LNCAP (cell line): Measurements from ENCODE around the gene PMFBP1.

Source experiments
- CTCF ChIP-seq: fragments of 450-650 bp; IDR thresholded peaks from 2 replicates; pipeline ENCODE4 v1.5.1; 2017; ENCODE audit warnings: mild to moderate bottlenecking

The PMFBP1 gene

GRCh38 chr16:72198021-72198711 is 26.2 kb upstream of the PMFBP1 start:
- no peak for TF ChIP-seq CTCF

- no peak for TF ChIP-seq CTCF
These were observed 25.6 kb upstream of the PMFBP1 start for GRCh38 chr16:72197545-72197944.

GRCh38 chr16:72195609-72196008 is 23.7 kb upstream of the PMFBP1 start:
- no peak for TF ChIP-seq CTCF

DNA sequence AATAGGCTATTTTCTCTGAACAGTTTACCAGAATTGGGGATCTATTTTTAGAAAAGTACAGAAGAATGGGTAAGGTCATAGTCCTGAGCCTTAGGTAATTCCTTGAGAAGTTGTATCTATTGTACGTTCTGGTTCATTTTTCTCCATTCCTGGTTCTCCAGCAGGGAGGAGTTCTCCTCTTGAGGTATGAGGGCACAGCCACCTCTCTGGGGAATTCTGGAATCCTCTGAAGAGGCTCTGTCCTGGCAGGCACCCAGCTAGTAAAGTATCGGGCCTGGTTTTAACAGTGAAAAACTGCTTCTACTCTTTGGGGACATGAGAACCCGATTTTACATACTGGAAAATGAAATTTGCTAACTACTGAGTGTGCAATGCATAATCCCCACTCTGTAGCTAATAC is 19.6 kb upstream of the PMFBP1 start:
- no peak for TF ChIP-seq CTCF

GRCh38 chr16:72189865-72190371 is 18.0 kb upstream of the PMFBP1 start:
- no peak for TF ChIP-seq CTCF

DNA sequence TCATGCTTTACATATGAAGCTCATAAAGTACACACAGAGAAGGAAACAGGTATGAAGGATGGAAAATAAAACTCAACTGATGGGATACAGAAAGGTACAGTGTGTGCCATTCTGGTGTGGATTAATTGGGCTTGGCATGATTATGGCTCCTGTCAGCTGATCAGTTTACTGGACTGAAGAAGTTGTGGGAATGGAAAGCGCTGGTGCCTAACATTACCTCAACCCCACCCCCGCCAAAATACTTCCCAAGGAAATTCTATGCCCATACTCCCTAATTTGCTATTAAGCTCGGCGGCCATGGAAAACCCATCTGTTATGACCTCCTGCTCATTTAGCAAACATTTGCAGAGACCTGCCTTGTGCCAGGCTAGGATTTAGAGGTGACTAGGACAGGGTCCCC is 16.6 kb upstream of the PMFBP1 start:
- no peak for TF ChIP-seq CTCF

DNA sequence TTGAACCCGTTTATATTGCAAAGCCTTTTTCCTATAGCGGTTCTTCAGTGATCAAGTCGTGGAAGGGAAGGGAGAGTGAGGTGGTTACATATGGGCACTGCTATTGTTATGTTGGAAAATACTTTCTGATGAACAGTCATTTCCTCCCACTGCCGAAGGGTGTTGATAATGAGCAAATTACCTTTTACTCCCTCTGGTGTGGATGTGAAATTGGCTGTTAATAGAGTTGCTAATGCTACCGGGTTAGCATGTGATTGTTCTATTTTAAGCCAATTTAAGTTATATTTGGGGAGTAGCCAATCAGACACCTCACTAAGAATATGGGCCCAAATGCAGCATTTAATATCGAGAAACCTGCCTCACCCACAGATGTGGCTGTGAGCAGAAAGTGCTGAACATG is 15.6 kb upstream of the PMFBP1 start:
- no peak for TF ChIP-seq CTCF

DNA sequence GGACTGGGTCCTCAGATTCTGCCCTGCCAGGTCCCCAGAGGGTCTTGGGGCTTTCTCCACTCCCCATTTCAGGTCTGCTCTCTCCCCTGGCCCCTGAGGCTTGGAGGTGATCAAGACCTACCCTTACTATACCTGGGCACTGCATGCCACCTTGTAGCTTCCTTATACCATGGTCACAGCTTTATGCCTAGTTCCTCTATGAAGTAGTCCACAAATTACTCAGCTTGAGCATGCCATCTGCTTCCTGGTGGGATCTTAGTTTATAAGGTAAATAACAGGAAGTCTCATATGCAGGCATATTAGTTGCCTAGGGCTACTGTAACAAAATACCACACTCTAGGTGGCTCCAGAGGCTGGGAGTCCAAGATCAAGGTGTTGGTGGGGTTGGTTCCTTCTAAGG is 11.0 kb upstream of the PMFBP1 start:
- TF ChIP-seq CTCF, result no peak
